BLaER1 (cell line): ENCODE data around the gene NEU4.

ENCODE experiments used
- H3K27ac ChIP-seq: shearing (Covaris generic); formaldehyde crosslinking; 2 replicates; pipeline ENCODE4 v1.8.1; 2022
- H3K27me3 ChIP-seq: shearing (Covaris generic); formaldehyde crosslinking; 2 replicates; pipeline ENCODE4 v1.8.1; 2022
- H3K36me3 ChIP-seq: shearing (Covaris generic); formaldehyde crosslinking; 2 replicates; pipeline ENCODE4 v1.8.1; 2022
- H3K4me1 ChIP-seq: shearing (Covaris generic); formaldehyde crosslinking; 2 replicates; pipeline ENCODE4 v1.8.1; 2022
- H3K4me2 ChIP-seq: shearing (Covaris generic); formaldehyde crosslinking; 2 replicates; pipeline ENCODE4 v1.8.1; 2022
- H3K4me3 ChIP-seq: shearing (Covaris generic); formaldehyde crosslinking; 2 replicates; pipeline ENCODE4 v1.8.1; 2022
- H3K9ac ChIP-seq: shearing (Covaris generic); formaldehyde crosslinking; 2 replicates; pipeline ENCODE4 v1.8.1; 2022
- H3K9me3 ChIP-seq: shearing (Covaris generic); formaldehyde crosslinking; 2 replicates; pipeline ENCODE4 v1.8.1; 2022
- H4K20me1 ChIP-seq: shearing (Covaris generic); formaldehyde crosslinking; 2 replicates; pipeline ENCODE4 v1.8.1; 2022
- Cebpa-rat ChIP-seq: shearing (Covaris generic); IDR thresholded peaks from 2 replicates; pipeline ENCODE4 v1.8.1; 2022

The NEU4 gene

DNA sequence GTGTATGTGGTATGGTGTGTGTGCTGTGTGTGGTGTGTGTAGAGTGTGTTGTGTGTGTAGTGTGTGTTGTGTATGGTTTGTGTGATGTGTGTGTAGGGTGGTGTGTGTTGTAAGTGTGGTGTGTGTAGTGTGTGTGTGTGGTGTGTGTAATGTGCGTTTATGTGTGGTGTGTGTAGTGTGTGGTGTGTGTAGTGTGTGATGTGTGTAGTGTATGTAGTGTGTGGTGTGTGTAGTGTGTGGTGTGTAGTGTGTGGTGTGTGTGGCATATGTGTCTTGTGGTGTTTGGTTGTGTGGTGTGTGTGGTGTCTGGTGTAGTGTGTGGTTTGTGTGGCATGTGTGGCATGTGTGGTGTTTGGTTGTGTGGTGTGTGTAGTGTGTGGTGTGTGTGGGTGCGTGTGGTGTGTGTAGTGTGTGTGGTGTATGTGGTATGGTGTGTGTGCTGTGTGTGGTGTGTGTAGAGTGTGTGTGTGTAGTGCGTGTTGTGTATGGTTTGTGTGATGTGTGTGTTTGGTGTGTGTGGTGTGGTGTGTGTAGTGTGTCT lies 56.5 kb downstream of the NEU4 start:
- H3K36me3 ChIP-seq: no peaks in the 10 kb centered on the region
- peaks cover 16% of the 10 kb centered on the region for H3K27me3 ChIP-seq
- TF ChIP-seq Cebpa-rat: no peak
- H3K4me3 ChIP-seq: no peak overlapping the region
- H3K4me2 ChIP-seq: peak overlapping the region; percentile 100
- H3K9ac ChIP-seq: no peak overlapping the region
- H3K9me3 ChIP-seq: no peaks in the 10 kb centered on the region
- no peaks in the 10 kb centered on the region for H4K20me1 ChIP-seq
- peaks cover 100% of the 10 kb centered on the region for H3K4me1 ChIP-seq
- H3K27ac ChIP-seq: no peak overlapping the region

GRCh38 chr2:241865957-241866789 lies 57.2 kb downstream of the NEU4 start:
- H3K9me3 ChIP-seq: no peaks in the 10 kb centered on the region
- peaks cover 16% of the 10 kb centered on the region for H3K27me3 ChIP-seq

More at GRCh38 chr2:241865957-241866789, 57.2 kb downstream of the NEU4 start:
- Histone ChIP-seq H3K9ac (0 out of 2 replicates have a peak overlapping the region, but pooled peaks have one; percentile 13), H3K27ac (peak overlapping the region; percentile 56), H3K4me2 (peak overlapping the region; percentile 100), H3K4me3 (peak overlapping the region; percentile 36; the same call in 1 of the 2 replicates), H3K4me1 (peaks cover 100% of the 10 kb centered on the region), H4K20me1 (no peaks in the 10 kb centered on the region), H3K36me3 (no peaks in the 10 kb centered on the region)
- no peak for TF ChIP-seq Cebpa-rat
